ENCODE measurements around the gene MLPH.
A peak's percentile ranks its signal among the peaks of the same experiment; 100 is the strongest.

Gene MLPH

DNA sequence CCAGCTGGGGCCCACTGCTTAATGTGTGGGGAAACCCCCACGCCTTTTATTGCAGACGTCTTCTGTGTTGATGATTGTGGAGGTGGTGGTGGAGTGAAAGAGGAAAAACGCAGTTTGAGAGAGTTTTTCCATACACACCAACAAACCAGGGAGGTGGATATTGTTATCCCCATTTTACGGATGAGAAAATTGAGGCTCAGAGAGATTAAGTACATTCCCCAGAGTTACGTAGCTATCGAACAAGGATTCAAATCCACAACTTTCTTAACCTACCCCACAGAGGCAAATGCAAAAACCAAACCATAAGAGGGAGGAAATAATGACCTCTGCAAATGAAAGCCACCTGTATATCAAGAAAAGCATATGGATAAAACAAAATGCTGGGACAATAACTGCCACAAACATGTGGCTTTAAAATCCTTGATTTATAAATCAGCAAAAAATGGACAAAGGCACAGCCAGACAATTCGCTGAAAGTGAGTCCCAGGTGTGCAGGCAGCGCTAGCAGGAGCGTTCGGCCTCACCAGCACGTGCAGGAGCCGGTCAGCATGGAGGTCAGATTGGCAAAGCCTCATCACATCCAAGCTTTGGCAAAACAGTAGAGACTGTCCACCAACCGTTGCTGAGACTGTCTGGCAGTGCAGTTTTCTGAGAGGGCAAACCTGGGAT lies 116.1 kb downstream of the MLPH start:
- DNase-seq (ENCODE audit: low read depth in 2 of 2) = no peak

- peak; percentile 14 to 23 for DNase-seq (ENCODE audit: low read depth in 2 of 2)
Observed at GRCh38 chr2:237603718-237604362, 116.8 kb downstream of the MLPH start.

DNA sequence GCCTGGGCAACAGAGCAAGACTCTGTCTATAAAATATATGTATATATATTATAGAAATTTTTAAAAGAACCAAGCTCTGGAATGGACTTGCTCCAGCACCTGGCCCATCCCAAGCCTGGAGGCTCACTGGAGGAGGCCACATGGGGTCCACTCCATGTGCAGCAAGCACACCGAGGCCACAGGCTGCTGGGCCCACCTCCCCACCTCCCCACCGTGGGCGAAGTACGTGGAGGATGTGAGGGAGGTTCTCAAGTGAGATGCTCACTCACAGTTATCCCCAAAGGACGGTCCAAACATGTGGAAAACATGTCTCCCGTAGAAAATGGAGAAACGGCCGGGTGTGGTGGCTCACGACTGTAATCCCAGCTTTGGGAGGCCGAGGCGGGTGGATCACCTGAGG lies 117.3 kb downstream of the MLPH start:
- no peak for DNase-seq (ENCODE audit: low read depth in 2 of 2)

Measured in stimulated activated CD8-positive, alpha-beta memory T cell treated with anti-CD3 and anti-CD28 coated beads, Interleukin-7, amount 100 ng/mL, for 1 hour (primary cell).